Kidney tubule cell (primary cell): ENCODE data around the gene COQ6.
"Not testable (repeated sequence)": the region's sequence is repeated elsewhere in the genome, so short reads cannot be mapped to it uniquely, and the experiment has no call there.

ENCODE experiments used
- DNase-seq: peaks from one replicate; pipeline ENCODE4 v3.0.0-alpha.2; 2018; ENCODE audit warnings: low spot score

Gene COQ6

GRCh38 chr14:73988065-73988464 lies 38.0 kb downstream of the COQ6 start:
- no peak for DNase-seq

GRCh38 chr14:73988656-73989055 lies 38.6 kb downstream of the COQ6 start:
- not testable (repeated sequence) for DNase-seq

- DNase-seq, result no peak
These were observed 41.0 kb downstream of the COQ6 start for GRCh38 chr14:73991092-73991491.

GRCh38 chr14:73994926-73995325 lies 44.8 kb downstream of the COQ6 start:
- not testable (repeated sequence) for DNase-seq

- DNase-seq, result no peak
These were observed 45.9 kb downstream of the COQ6 start for GRCh38 chr14:73995977-73996378.

GRCh38 chr14:73996731-73997107 lies 46.6 kb downstream of the COQ6 start:
- DNase-seq, result no peak

- peak; percentile 47 for DNase-seq
These were observed 47.2 kb downstream of the COQ6 start for GRCh38 chr14:73997108-73997943.

GRCh38 chr14:73997944-73998447 lies 47.9 kb downstream of the COQ6 start:
- no peak for DNase-seq

- DNase-seq, result no peak
These were observed 48.6 kb downstream of the COQ6 start for GRCh38 chr14:73998726-73999125.

- not testable (repeated sequence) for DNase-seq
These were observed 55.6 kb downstream of the COQ6 start for GRCh38 chr14:74005664-74006063.

GRCh38 chr14:74008843-74009499 lies 58.9 kb downstream of the COQ6 start:
- DNase-seq, result no peak
